ENCODE measurements around the gene ANKRD13B. TPM values are rescaled to one million over a fixed set of nuclear protein-coding genes. Genes with fewer than 3 reads are reported as not detected.

The ANKRD13B gene
- total and polyA plus RNA-seq, 2 of the 13 experiments (the other 11 are each of a cell fraction or from before 2014, with no cell fraction given) = 1.7 to 1.8 TPM

GRCh38 chr17:29617481-29618271 is 24.7 kb downstream of the ANKRD13B start (continued):
- TF ChIP-seq REST (IDR thresholded peaks at IDR 0.05; ENCODE audit: borderline replicate concordance in 1 of 2, low read depth in 1 of 2, low read length in 2 of 2) = 0 out of 4 replicates have a peak, but pooled peaks of 1 of the 2 experiments have one; percentile 11
- TF ChIP-seq MYC (CRISPR knock-in tag; IDR thresholded peaks at IDR 0.05; ENCODE audit: borderline replicate concordance) = peak; percentile 46; the same call in 1 of the 2 replicates
- 0 out of 2 replicates have a peak, but pooled peaks have one; percentile 28 for TF ChIP-seq ZNF33B (CRISPR knock-in tag; IDR thresholded peaks at IDR 0.05)
- TF ChIP-seq ZNF451 (CRISPR knock-in tag; IDR thresholded peaks at IDR 0.05) = no peak
- TF ChIP-seq ZBTB43 (CRISPR knock-in tag; conservative IDR thresholded peaks at IDR 0.05) = no peak
- TF ChIP-seq ARNT2 (CRISPR knock-in tag; IDR thresholded peaks at IDR 0.05; ENCODE audit: low read depth) = 0 out of 2 replicates have a peak, but pooled peaks have one; percentile 49
- 0 out of 2 replicates have a peak, but pooled peaks have one; percentile 28 for TF ChIP-seq ZFP41 (CRISPR knock-in tag; IDR thresholded peaks at IDR 0.05; ENCODE audit: borderline replicate concordance)
- TF ChIP-seq KIAA2018 (CRISPR knock-in tag; IDR thresholded peaks at IDR 0.05; ENCODE audit: borderline replicate concordance) = no peak
- peak; percentile 58 for TF ChIP-seq ZSCAN31 (CRISPR knock-in tag; IDR thresholded peaks at IDR 0.05; ENCODE audit: low read depth)
- 0 out of 2 replicates have a peak, but pooled peaks have one; percentile 36 for TF ChIP-seq TFDP1 (CRISPR knock-in tag; IDR thresholded peaks at IDR 0.05; ENCODE audit: borderline replicate concordance)
- peak; percentile 56 for TF ChIP-seq EED (CRISPR knock-in tag; IDR thresholded peaks at IDR 0.05)

All from HepG2 (cell line).